ENCODE data around the gene RFPL2.

RFPL2 gene

DNA sequence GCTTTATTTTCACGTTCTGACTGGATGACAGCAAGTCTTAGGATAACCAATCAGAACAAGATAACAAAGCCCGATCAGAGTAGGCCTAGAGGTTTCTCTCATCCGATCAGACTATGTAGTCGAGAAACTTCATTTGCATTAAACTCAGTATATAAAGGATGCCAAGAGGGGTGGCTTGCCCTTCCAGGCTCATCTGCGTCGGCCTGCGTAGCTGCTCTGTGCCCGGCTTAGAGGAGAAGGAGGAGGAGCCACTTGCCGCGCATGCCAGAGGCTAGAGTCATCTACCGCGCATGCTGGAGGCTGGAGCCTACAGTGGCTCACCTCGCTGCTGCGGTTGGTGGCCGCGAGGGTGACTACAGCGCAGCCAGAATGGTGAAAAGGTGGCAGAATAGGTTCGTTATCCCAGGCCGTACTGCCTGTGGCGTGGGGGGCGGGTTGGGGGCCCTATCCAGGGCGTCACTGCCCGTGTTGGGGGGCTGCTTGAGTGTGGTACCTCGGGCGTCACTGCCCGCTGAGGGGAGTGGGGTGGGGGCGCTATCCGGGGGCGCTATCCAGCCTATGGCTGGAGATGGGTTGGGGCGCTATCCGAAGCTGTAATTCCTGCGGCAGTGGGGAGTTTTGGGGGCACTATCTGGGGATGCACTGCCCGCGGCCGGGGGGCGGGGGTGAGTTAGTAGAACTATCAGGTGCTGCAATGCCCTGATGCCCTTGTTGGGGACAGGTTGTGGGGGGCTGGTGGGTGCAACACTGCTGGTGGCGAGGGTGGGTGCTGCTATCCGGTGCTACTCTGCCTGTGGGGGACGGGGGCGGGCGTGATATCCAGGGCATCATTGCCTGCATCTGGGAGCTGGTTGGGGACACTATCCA is at the start of gene RFPL2:
RFPL2 (minus strand) TSS at position 218 of the 867 bp plus-strand sequence. CDS start 2,622 bp downstream, outside the sequence.
- peak; percentile 1 for DNase-seq (ENCODE audit: low read depth)
- no peak within 1 kb of the TSS for H3K4me3 ChIP-seq (ENCODE audit: low read length)
- TF ChIP-seq, protein P1, sequence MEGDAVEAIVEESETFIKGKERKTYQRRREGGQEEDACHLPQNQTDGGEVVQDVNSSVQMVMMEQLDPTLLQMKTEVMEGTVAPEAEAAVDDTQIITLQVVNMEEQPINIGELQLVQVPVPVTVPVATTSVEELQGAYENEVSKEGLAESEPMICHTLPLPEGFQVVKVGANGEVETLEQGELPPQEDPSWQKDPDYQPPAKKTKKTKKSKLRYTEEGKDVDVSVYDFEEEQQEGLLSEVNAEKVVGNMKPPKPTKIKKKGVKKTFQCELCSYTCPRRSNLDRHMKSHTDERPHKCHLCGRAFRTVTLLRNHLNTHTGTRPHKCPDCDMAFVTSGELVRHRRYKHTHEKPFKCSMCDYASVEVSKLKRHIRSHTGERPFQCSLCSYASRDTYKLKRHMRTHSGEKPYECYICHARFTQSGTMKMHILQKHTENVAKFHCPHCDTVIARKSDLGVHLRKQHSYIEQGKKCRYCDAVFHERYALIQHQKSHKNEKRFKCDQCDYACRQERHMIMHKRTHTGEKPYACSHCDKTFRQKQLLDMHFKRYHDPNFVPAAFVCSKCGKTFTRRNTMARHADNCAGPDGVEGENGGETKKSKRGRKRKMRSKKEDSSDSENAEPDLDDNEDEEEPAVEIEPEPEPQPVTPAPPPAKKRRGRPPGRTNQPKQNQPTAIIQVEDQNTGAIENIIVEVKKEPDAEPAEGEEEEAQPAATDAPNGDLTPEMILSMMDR (conservative IDR thresholded peaks at IDR 0.05; ENCODE audit: low read length), result no peak

DNA sequence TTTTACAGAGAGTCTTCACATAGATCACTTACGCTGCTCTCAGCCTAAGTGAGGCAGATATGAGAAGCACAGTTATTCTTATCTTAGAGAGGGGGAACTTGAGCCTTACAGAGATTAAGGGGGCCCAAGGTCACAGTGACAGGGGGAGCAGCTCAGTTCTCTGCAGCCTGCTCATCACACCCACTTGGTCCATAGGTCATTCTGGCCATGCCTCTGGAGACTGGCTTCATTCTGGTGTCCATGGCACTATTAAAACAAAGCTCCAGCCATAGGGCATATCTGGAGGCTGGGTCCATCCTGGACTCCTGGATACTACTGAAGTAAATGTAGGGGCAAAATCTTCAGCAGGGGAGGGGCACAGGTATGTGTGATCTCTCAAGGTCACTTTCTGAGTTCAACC is 44.4 kb upstream of the RFPL2 start:
- DNase-seq (ENCODE audit: low read depth), result no peak

DNA sequence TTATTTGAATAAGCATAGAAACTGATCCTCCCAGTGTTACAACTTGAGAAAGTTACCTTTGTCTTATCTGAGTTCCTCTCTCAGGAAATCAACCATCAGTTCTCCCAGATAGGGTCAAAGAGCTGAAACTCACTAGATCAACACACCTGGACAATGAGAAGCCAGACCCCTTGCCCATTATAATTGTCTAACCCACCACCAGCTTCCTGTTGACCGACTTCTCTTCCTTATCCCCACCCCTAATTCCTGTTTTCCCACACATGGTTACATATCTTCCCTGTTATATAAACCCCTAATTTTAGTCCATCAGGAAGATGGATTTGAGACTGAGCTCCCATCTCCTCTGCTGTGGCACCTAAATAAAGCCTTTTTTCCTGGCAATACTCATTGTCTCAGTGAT is 43.4 kb upstream of the RFPL2 start:
- H3K4me3 ChIP-seq (ENCODE audit: low read length), result no peak overlapping the region
- TF ChIP-seq, protein P1 (conservative IDR thresholded peaks at IDR 0.05; ENCODE audit: low read length), result no peak
- no peak for DNase-seq (ENCODE audit: low read depth)

More for the DNA sequence above, 44.4 kb upstream of the RFPL2 start:
- no peak overlapping the region for H3K4me3 ChIP-seq (ENCODE audit: low read length)
- TF ChIP-seq, protein P1 (conservative IDR thresholded peaks at IDR 0.05; ENCODE audit: low read length), result no peak

DNA sequence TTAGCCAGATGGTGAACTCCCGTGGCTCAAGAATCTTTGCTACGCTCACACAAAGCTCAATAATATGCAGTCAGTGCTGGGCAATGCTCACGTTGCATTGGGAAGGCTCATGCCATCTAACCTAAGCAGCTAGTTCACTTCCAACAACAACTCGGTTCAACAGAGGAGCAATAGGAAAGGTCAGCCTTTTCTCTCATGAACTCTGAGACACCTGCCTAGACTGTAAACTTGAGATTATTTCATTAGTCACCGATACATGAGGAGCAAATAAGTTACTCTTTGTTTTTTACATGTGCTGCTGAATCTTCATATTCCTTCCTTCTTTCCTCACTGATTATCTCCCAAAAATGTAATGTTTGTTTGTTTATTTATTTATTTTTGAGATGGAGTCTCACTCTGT is 41.3 kb upstream of the RFPL2 start:
- H3K4me3 ChIP-seq (ENCODE audit: low read length), result no peak overlapping the region
- no peak for DNase-seq (ENCODE audit: low read depth)
- TF ChIP-seq, protein P1 (conservative IDR thresholded peaks at IDR 0.05; ENCODE audit: low read length), result no peak

DNA sequence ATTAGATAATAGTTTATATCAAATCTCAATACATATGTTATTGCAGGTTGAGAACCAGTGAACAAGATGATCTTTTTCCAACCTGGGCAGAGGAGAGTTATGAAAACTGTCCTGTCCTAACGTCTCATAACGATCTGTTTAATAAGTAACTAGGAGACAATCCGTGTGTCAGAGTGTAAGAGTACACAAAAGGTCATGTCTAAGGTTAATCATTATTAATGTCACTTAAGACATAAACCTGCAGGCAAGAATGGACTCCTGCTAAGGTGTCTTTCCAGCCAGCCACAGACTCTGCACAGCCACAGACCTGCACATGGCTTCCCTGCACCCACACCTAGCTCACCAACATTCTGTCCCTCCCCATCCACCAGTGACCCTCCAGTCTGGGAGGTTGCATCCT is 40.2 kb upstream of the RFPL2 start:
- no peak for DNase-seq (ENCODE audit: low read depth)
- TF ChIP-seq, protein P1 (conservative IDR thresholded peaks at IDR 0.05; ENCODE audit: low read length), result no peak
- H3K4me3 ChIP-seq (ENCODE audit: low read length), result no peak overlapping the region

DNA sequence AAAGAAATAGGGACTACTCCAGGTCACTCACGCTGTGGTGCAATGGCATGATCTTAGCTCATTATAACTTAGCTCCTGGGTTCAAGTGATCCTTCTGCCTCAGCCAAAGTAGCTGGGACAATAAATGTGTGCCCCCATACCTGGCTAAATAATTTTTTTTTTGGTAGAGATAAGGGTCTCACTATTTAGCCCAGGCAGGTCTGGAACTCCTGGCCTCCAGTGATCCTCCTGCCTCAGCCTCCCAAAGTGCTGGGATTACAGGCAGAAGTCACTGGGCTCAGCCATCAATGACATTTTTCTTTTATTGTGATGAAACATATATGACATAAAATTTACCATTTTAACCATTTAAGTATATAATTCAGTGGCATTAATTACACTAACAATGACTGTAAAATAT is 39.7 kb upstream of the RFPL2 start:
- H3K4me3 ChIP-seq (ENCODE audit: low read length), result no peak overlapping the region
- TF ChIP-seq, protein P1 (conservative IDR thresholded peaks at IDR 0.05; ENCODE audit: low read length), result no peak
- no peak for DNase-seq (ENCODE audit: low read depth)

DNA sequence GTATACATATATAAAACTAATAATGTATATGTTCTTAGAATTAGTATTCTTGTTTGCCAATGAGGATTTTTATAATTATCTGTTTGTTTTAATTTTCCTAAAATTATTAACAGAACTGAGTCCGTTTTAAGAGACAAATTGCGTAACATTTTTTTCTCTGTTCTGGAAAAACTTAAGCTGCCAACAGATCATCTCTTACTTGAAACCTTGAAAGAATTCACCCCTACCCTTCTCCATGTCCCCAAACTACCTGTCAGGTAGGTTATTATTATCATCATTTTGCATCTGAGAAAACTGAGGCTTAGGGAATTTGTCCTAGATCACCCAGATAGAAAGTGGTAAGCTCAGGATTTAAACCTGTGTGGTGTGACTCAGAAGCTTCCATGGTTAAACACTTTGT is 35.6 kb upstream of the RFPL2 start:
- TF ChIP-seq, protein P1 (conservative IDR thresholded peaks at IDR 0.05; ENCODE audit: low read length), result no peak
- DNase-seq (ENCODE audit: low read depth), result no peak
- no peak overlapping the region for H3K4me3 ChIP-seq (ENCODE audit: low read length)
